Stimulated activated CD8-positive, alpha-beta memory T cell treated with anti-CD3 and anti-CD28 coated beads, Interleukin-4, amount 100 ng/mL, for 48 hours (primary cell): ENCODE measurements around the gene THEM5.
"Not testable (repeated sequence)": the region's sequence is repeated elsewhere in the genome, so short reads cannot be mapped to it uniquely, and the experiment has no call there.

Experiments
- DNase-seq: peaks from one replicate; pipeline ENCODE4 v3.0.0-alpha.2; 2020

The THEM5 gene

GRCh38 chr1:151867321-151867720 is 13.8 kb upstream of the THEM5 start:
- DNase-seq = no peak

- no peak for DNase-seq
Measured at GRCh38 chr1:151864411-151864810, 10.9 kb upstream of the THEM5 start.

- no peak for DNase-seq
Measured at GRCh38 chr1:151862604-151863003, 9.1 kb upstream of the THEM5 start.

GRCh38 chr1:151860504-151861187 is 7.1 kb upstream of the THEM5 start:
- DNase-seq = no peak

- no peak for DNase-seq
Measured at GRCh38 chr1:151859891-151860293, 6.4 kb upstream of the THEM5 start.

GRCh38 chr1:151858886-151859665 is 5.6 kb upstream of the THEM5 start:
- no peak for DNase-seq

GRCh38 chr1:151858030-151858746 is 4.7 kb upstream of the THEM5 start:
- DNase-seq = no peak

GRCh38 chr1:151855933-151856332 is 2.4 kb upstream of the THEM5 start:
- no peak for DNase-seq

GRCh38 chr1:151855516-151855915 is 2.0 kb upstream of the THEM5 start:
- not testable (repeated sequence) for DNase-seq

GRCh38 chr1:151854658-151855057 is 1.1 kb upstream of the THEM5 start:
- DNase-seq = no peak

GRCh38 chr1:151852733-151853132 is 779 bp downstream of the THEM5 start:
- DNase-seq = no peak

GRCh38 chr1:151851886-151852285 is 1.6 kb downstream of the THEM5 start:
- no peak for DNase-seq

- no peak for DNase-seq
Measured at GRCh38 chr1:151849871-151850270, 3.6 kb downstream of the THEM5 start.

- peak; percentile 14 for DNase-seq
Measured at GRCh38 chr1:151849126-151849525, 4.4 kb downstream of the THEM5 start.

- DNase-seq = peak; percentile 24
Measured at GRCh38 chr1:151847867-151848596, 5.5 kb downstream of the THEM5 start.

- peak; percentile 36 for DNase-seq
Measured at GRCh38 chr1:151846686-151847237, 6.8 kb downstream of the THEM5 start.

GRCh38 chr1:151846062-151846568 is 7.4 kb downstream of the THEM5 start:
- peak; percentile 47 for DNase-seq

GRCh38 chr1:151843398-151843797 is 10.1 kb downstream of the THEM5 start:
- no peak for DNase-seq

- DNase-seq = no peak
Measured at GRCh38 chr1:151841141-151841540, 12.4 kb downstream of the THEM5 start.

- DNase-seq = no peak
Measured at GRCh38 chr1:151840421-151840820, 13.1 kb downstream of the THEM5 start.

- DNase-seq = peak; percentile 80
Measured at GRCh38 chr1:151839457-151840403, 13.8 kb downstream of the THEM5 start, which contains the start of gene C2CD4D. C2CD4D (minus strand) TSS chr1:151839820; CDS start chr1:151838989, 831 bp downstream.
